Natural killer cell (primary cell): ENCODE results near the gene HPCAL4. TPM values are rescaled to one million over a fixed set of nuclear protein-coding genes. Genes with fewer than 3 reads are reported as not detected.

Source experiments
- ATAC-seq, 3 donors: fragments of 150-1000 bp in 2 of 3; fragments of 200-7000 bp in 1 of 3; cut with Tn5 transposase; 1 replicate in 1 of 3; 2 replicates in 2 of 3; pipeline ENCODE4 v1.10.0; 2021; ENCODE audit warnings: mild to moderate bottlenecking in 2 of 3, moderate library complexity in 2 of 3
- DNase-seq, 2 donors: peaks; one replicate each; pipeline versions ENCODE4 v3.0.0 to v3.0.0-alpha.2; 2013 to 2021; ENCODE audit warnings: mixed read lengths in 1 of 2
- H3K27ac ChIP-seq: one replicate; pipeline ENCODE4 v1.5.1; 2013; ENCODE audit warnings: mild to moderate bottlenecking, low read length
- H3K27me3 ChIP-seq: one replicate; pipeline ENCODE4 v1.6.1; 2013; ENCODE audit warnings: low read length; ENCODE audit not compliant: control insufficient read depth, insufficient read depth
- H3K36me3 ChIP-seq: one replicate; pipeline ENCODE4 v1.6.1; 2013; ENCODE audit warnings: low read length; ENCODE audit not compliant: control insufficient read depth, insufficient read depth
- H3K4me1 ChIP-seq: one replicate; pipeline ENCODE4 v1.6.1; 2013; ENCODE audit warnings: low read length; ENCODE audit not compliant: control insufficient read depth, insufficient read depth
- H3K4me3 ChIP-seq: one replicate; pipeline ENCODE4 v1.5.1; 2013; ENCODE audit warnings: low read length
- H3K9me3 ChIP-seq: one replicate; pipeline ENCODE4 v1.6.1; 2013; ENCODE audit warnings: low read length; ENCODE audit not compliant: control insufficient read depth, insufficient read depth
- H3K27ac Mint-ChIP-seq, 2 donors: one replicate each; pipeline ENCODE4 v1.8.0; 2022; ENCODE audit warnings: mild to moderate bottlenecking in 2 of 2, mixed read lengths in 2 of 2, moderate library complexity in 1 of 2
- H3K27me3 Mint-ChIP-seq, 2 donors: one replicate each; pipeline ENCODE4 v1.8.0; 2022; ENCODE audit warnings: low read depth in 2 of 2, mixed read lengths in 2 of 2
- H3K36me3 Mint-ChIP-seq: one replicate; pipeline ENCODE4 v1.8.0; 2022; ENCODE audit warnings: mixed read lengths
- H3K4me1 Mint-ChIP-seq, 2 donors: one replicate each; pipeline ENCODE4 v1.8.0; 2022; ENCODE audit warnings: mixed read lengths in 2 of 2
- H3K4me3 Mint-ChIP-seq: one replicate; pipeline ENCODE4 v1.8.0; 2022; ENCODE audit warnings: mild to moderate bottlenecking, moderate library complexity, mixed read lengths
- H3K9me3 Mint-ChIP-seq, 2 donors: one replicate each; pipeline ENCODE4 v1.8.0; 2022; ENCODE audit warnings: mixed read lengths in 2 of 2
- WGBS: methylation state at CpG from one replicate; pipeline ENCODE4 v1.1.7; 2013; ENCODE audit warnings: missing lambda C conversion rate; ENCODE audit not compliant: insufficient coverage; 5-methylcytosine and 5-hydroxymethylcytosine counted together
- intact Hi-C: fragments of 100-400 bp; cut with micrococcal nuclease; formaldehyde crosslinking; loops from one replicate; pipeline ENCODE4 v1.14.2; 2022
- total RNA-seq, 4 donors: library from RNA; stranded (reverse); fragments of 120-200 nt in 1 of 4; gene quantifications; one replicate each; pipeline versions ENCODE4 v1.2.3 to v1.2.4, GENCODE V29; 2013 to 2022
- TF ChIP-seq, protein P1 (sequence below): fragments of 200-600 bp; IDR thresholded peaks from one replicate; pipeline ENCODE4 v1.8.0; 2022; ENCODE audit warnings: antibody characterized with exemption

Gene HPCAL4
- 1 to 10 TPM in 2 of 3 donors, under 1 TPM in 1; 0.78 to 1.6 (median 1.3) TPM for total RNA-seq
- 0.20 TPM for total RNA-seq (2013)

DNA sequence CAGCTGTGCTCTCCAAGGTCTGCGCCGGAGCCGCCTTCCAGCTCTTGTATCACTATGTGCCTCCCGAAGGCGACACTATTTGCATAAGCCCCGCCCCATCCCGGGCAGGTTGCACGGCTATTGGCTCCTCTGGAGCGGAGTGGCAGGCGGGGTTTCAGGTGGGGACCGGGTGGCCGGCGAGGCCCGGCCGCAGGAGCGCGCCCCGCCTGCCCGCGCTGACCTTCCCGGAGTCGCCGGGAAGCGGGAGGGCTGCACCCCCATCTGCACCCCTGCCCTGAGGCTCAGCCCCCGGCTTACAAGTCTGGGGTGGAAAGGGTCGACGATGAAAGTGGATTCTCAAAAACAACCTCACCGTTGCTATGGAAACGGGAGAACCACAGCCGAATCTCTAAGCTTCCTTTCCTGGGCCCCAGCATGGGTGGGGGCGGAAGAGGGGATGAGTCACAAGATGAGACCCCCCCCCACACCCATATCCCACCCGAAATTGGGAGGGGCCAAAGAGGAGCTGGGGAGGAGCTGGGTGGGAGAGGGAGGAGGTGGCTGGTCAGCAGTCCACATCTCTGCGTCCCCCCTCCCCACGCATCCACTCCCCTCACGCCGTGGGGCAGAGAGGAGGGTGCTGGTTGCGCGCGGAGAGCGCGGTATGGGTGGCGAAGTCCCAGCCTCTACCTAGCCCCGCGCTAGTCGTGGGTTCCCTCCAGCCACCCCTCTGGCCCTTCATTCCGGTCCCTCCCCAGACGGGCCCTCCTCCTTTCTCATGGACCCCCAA lies at the start of gene HPCAL4:
Gene HPCAL4 (minus strand): TSS at position 51 of the 769 bp plus-strand sequence. CDS start 6,830 bp downstream, outside the sequence.
- peaks cover 7 to 14% of the 10 kb centered on the region in 2 donors for H3K4me1 Mint-ChIP-seq
- Histone ChIP-seq H3K27me3 (peaks cover 34% of the 10 kb centered on the region), H3K9me3 (no peaks in the 10 kb centered on the region), H3K27ac (no peak within 1 kb of the TSS), H3K4me1 (peaks cover 25% of the 10 kb centered on the region), H3K36me3 (no peaks in the 10 kb centered on the region), H3K4me3 (peak within 1 kb of the TSS; percentile 16)
- 5% methylated on average over 40 of the region's 47 CpGs for WGBS
- DNase-seq: peak; percentile 71 to 91
- H3K4me3 Mint-ChIP-seq: peak within 1 kb of the TSS; percentile 81
- TF ChIP-seq, protein P1, sequence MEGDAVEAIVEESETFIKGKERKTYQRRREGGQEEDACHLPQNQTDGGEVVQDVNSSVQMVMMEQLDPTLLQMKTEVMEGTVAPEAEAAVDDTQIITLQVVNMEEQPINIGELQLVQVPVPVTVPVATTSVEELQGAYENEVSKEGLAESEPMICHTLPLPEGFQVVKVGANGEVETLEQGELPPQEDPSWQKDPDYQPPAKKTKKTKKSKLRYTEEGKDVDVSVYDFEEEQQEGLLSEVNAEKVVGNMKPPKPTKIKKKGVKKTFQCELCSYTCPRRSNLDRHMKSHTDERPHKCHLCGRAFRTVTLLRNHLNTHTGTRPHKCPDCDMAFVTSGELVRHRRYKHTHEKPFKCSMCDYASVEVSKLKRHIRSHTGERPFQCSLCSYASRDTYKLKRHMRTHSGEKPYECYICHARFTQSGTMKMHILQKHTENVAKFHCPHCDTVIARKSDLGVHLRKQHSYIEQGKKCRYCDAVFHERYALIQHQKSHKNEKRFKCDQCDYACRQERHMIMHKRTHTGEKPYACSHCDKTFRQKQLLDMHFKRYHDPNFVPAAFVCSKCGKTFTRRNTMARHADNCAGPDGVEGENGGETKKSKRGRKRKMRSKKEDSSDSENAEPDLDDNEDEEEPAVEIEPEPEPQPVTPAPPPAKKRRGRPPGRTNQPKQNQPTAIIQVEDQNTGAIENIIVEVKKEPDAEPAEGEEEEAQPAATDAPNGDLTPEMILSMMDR: no peak
- peak within 1 kb of the TSS in 1 of 2 donors; percentile 69 for H3K27ac Mint-ChIP-seq
- H3K9me3 Mint-ChIP-seq: no peaks in the 10 kb centered on the region
- peak; percentile 89 to 95 (median 89) for ATAC-seq
- peaks cover 40 to 54% of the 10 kb centered on the region in 2 donors for H3K27me3 Mint-ChIP-seq
- H3K36me3 Mint-ChIP-seq: no peaks in the 10 kb centered on the region
- intact Hi-C loops: no loop called here

DNA sequence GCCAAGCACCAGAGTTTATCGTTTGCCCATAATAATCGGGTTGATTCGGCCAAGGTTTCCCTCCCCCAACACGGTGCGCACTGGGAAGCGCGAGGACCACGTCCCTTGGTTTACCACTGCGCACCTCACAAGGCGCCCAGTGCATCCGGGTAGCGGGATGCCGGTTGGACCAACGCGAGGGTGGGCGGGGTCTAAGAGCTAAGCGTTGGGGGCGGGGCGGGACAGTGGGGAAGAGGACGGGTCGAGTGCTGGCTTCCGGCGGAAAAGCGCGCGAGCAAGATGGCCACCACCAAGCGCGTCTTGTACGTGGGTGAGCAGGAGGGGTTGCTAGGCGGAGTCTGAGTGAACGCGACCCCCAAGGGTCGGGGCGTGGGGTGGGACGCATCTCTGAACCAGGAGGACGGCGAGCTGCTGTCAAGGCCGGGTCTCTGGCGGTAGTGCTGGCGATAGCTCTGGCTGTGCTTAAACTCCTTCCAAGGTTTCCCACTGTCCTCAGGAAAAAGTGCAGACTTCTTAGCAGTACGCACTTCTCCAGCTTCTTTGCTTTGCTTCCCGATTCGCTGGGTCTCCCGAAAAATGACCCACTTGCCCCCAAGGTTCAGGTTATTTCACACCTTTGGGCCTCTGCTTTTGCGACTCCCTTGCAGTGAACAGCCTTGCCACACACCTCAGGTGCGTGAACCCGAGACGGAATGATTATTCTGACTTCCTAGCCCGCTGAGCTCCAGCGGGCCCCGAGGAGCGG lies 47.6 kb upstream of the HPCAL4 start, which contains the start of gene PPIE:
Gene PPIE (plus strand): TSS at position 261 of the 745 bp plus-strand sequence. CDS start 19 bp downstream, at position 280.
- TF ChIP-seq, protein P1: no peak
- H3K27ac ChIP-seq: peak within 1 kb of the TSS; percentile 79
- H3K4me3 ChIP-seq: peak within 1 kb of the TSS; percentile 89
- Mint-ChIP-seq H3K4me1 (peaks cover 42% of the 10 kb centered on the region in 2 donors), H3K27ac (peak within 1 kb of the TSS; percentile 85 to 96), H3K27me3 (no peaks in the 10 kb centered on the region), H3K36me3 (peaks cover 18% of the 10 kb centered on the region), H3K9me3 (peaks cover 2 to 5% of the 10 kb centered on the region in 2 donors), H3K4me3 (peak within 1 kb of the TSS; percentile 91)
- intact Hi-C loops: no loop called here
- no peaks in the 10 kb centered on the region for H3K9me3 ChIP-seq
- no peaks in the 10 kb centered on the region for H3K27me3 ChIP-seq
- peaks cover 36% of the 10 kb centered on the region for H3K36me3 ChIP-seq
- peak; percentile 92 to 94 (median 93) for ATAC-seq
- under 1% methylated on average over 52 of the region's 52 CpGs for WGBS
- DNase-seq: peak; percentile 74 to 95
- H3K4me1 ChIP-seq: peaks cover 38% of the 10 kb centered on the region

DNA sequence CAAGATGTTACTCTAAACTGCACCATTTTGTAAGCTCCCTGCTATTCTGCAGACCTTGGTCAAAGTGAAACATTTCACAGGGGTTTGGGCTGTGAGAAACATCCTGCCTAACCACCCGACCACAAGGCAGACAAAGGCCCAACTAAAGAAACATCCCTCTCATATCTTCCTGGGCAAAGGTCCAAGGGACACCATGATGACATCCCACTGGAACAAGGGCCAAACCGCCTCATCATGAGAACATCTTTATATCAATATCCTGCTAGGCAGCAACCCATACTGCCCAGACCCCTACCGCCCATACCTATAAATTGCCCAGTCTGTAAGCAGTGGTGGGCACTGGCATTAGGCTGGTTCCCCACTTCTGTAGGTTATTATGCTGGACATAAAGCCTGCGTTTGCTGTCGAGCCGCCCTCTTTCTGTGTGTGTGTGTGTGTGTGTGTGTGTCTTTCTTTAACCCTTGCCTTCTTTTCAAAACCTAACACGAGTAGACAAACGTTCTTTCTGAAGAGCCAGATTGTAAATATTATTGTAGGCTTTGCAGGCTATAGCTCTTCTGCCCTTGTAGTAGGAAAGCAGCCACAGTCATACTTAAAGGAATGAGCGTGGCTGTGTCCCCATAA lies 46.4 kb upstream of the HPCAL4 start:
- peaks cover 0 to 8% of the 10 kb centered on the region in 2 donors for H3K27me3 Mint-ChIP-seq
- peaks cover 42% of the 10 kb centered on the region in 2 donors for H3K4me1 Mint-ChIP-seq
- Histone ChIP-seq H3K4me3 (no peak overlapping the region), H3K27ac (peak overlapping the region; percentile 36), H3K27me3 (no peaks in the 10 kb centered on the region), H3K9me3 (no peaks in the 10 kb centered on the region), H3K4me1 (peaks cover 38% of the 10 kb centered on the region), H3K36me3 (peaks cover 25% of the 10 kb centered on the region)
- H3K36me3 Mint-ChIP-seq: peaks cover 10% of the 10 kb centered on the region
- DNase-seq (peak; percentile 34 to 43), ATAC-seq (peak; percentile 39 to 49 (median 46))
- TF ChIP-seq, protein P1: no peak
- H3K9me3 Mint-ChIP-seq: peaks cover 2 to 5% of the 10 kb centered on the region in 2 donors
- peak overlapping the region; percentile 85 to 96 for H3K27ac Mint-ChIP-seq
- 60% methylated on average over 4 of the region's 9 CpGs for WGBS
- peak overlapping the region; percentile 91 for H3K4me3 Mint-ChIP-seq
- intact Hi-C loops: no loop called here
